OCI-LY1 (cell line): ENCODE data around the gene ZBTB8OS.

Experiments
- CTCF ChIP-seq: fragments of 200-600 bp; sonication (generic), shearing (Covaris generic); IDR thresholded peaks from 2 replicates; pipeline ENCODE4 v1.5.1; 2017; ENCODE audit warnings: mild to moderate bottlenecking, antibody characterized with exemption, low read length, moderate library complexity, mixed read lengths
- EZH2 ChIP-seq: fragments of 200-600 bp; sonication (generic), shearing (Covaris generic); IDR thresholded peaks from 2 replicates; pipeline ENCODE4 v1.8.0; 2017; ENCODE audit warnings: borderline replicate concordance, mixed run types, mild to moderate bottlenecking, antibody characterized with exemption, low read length, moderate library complexity, mixed read lengths

GRCh38 chr1:32606565-32607371 lies 43.6 kb downstream of the ZBTB8OS start:
- TF ChIP-seq CTCF (no peak), EZH2 (no peak)
